Lung (tissue), 12 donors: ENCODE results near the gene DRICH1. TPM values are rescaled to one million over a fixed set of nuclear protein-coding genes. Genes with fewer than 3 reads are reported as not detected.
"Not testable (repeated sequence)": the region's sequence is repeated elsewhere in the genome, so short reads cannot be mapped to it uniquely, and the experiment has no call there.

Source experiments
- ATAC-seq: fragments of 200-7000 bp; cut with Tn5 transposase; one replicate; pipeline ENCODE4 v1.9.1; 2020; ENCODE audit warnings: moderate number of reproducible peaks; ENCODE audit not compliant: insufficient read depth, low FRiP score
- DNase-seq, 3 donors: peaks; one replicate each; pipeline ENCODE4 v3.0.0-alpha.2; 2013 to 2017
- H3K27ac ChIP-seq, 2 donors: one replicate each; pipeline ENCODE4 v1.5.1; 2013; ENCODE audit warnings: mild to moderate bottlenecking in 2 of 2, moderate library complexity in 2 of 2, control low read depth in 1 of 2, inconsistent platforms in 1 of 2, low read depth in 1 of 2, low read length in 1 of 2
- H3K27me3 ChIP-seq, 3 donors: one replicate each; pipeline ENCODE4 v1.5.1; 2013; ENCODE audit warnings: low read length in 2 of 3; ENCODE audit not compliant: control insufficient read depth in 3 of 3, insufficient read depth in 3 of 3
- H3K36me3 ChIP-seq, 4 donors: one replicate each; pipeline ENCODE4 v1.5.1; 2013; ENCODE audit warnings: low read length in 4 of 4, mild to moderate bottlenecking in 1 of 4, moderate library complexity in 1 of 4; ENCODE audit not compliant: control insufficient read depth in 4 of 4, insufficient read depth in 4 of 4
- H3K4me1 ChIP-seq, 5 donors: one replicate each; pipeline ENCODE4 v1.5.1; 2013; ENCODE audit warnings: low read length in 5 of 5, mild to moderate bottlenecking in 2 of 5, moderate library complexity in 1 of 5; ENCODE audit not compliant: control insufficient read depth in 5 of 5, insufficient read depth in 5 of 5
- H3K4me3 ChIP-seq: one replicate; pipeline ENCODE4 v1.5.1; 2013; ENCODE audit warnings: mild to moderate bottlenecking, control low read depth, moderate library complexity
- H3K9ac ChIP-seq, 2 donors: one replicate each; pipeline ENCODE4 v1.5.1; 2013; ENCODE audit warnings: low read length in 2 of 2, control low read depth in 1 of 2; ENCODE audit not compliant: insufficient read depth in 1 of 2
- H3K9me3 ChIP-seq, 4 donors: one replicate each; pipeline ENCODE4 v1.5.1; 2013; ENCODE audit warnings: low read length in 3 of 4, mild to moderate bottlenecking in 1 of 4, moderate library complexity in 1 of 4; ENCODE audit not compliant: control insufficient read depth in 4 of 4, insufficient read depth in 3 of 4
- CTCF ChIP-seq: IDR thresholded peaks from 2 replicates; pipeline ENCODE4 v1.5.1; 2012; ENCODE audit warnings: mild to moderate bottlenecking; ENCODE audit errors: control extremely low read depth, extremely low read depth
- WGBS, 2 donors: extraction: QIAGEN DNeasy Blood & Tissue Kit; methylation state at CpG; one replicate each; pipeline ENCODE4 v1.1.7; 2013; 5-methylcytosine and 5-hydroxymethylcytosine counted together
- polyA plus RNA-seq, 2 donors: library from polyadenylated mRNA; stranded (reverse); fragments of 200-250 nt; gene quantifications; one replicate each; pipeline ENCODE4 v1.2.1, GENCODE V29; 2013
- total RNA-seq, 2 donors: library from RNA; depleted of rRNA in 1 of 2; stranded (reverse); fragments of >200 nt in 1 of 2; gene quantifications; one replicate each; pipeline ENCODE4 v1.2.1, GENCODE V29; 2014 to 2021
- donor health status: control.
- donor health status: control.
- donor health status: Bipolar disorder and iron deficiency.
- donor health status: healthy.
- donor health status: DM: yes; HTN: yes; CAD: no.

The DRICH1 gene
- total and polyA plus RNA-seq, 4 donors = 0.15 to 0.86 (median 0.65) TPM

GRCh38 chr22:23670378-23671295, 38.5 kb upstream of the DRICH1 start:
- H3K27me3 ChIP-seq = no peaks in the 10 kb centered on the region
- 91% methylated on average over 16 of the region's 16 CpGs for WGBS, 2 donors
- no peak for TF ChIP-seq CTCF
- no peaks in the 10 kb centered on the region for H3K9me3 ChIP-seq
- ATAC-seq = no peak
- peaks cover 0 to under 1% (median 0%) of the 10 kb centered on the region in 5 donors for H3K4me1 ChIP-seq
- H3K4me3 ChIP-seq = no peak overlapping the region
- no peak overlapping the region for H3K27ac ChIP-seq
- H3K36me3 ChIP-seq = peaks cover 0 to 1% (median 0%) of the 10 kb centered on the region in 4 donors
- H3K9ac ChIP-seq = no peak overlapping the region
- no peak for DNase-seq

GRCh38 chr22:23660381-23660780, 28.3 kb upstream of the DRICH1 start:
- not testable (repeated sequence) for H3K9me3 ChIP-seq, H3K4me3 ChIP-seq, H3K9ac ChIP-seq, ATAC-seq, H3K4me1 ChIP-seq, DNase-seq, H3K27me3 ChIP-seq, H3K27ac ChIP-seq
- peaks cover 7 to 13% (median 10%) of the 10 kb centered on the region in 4 donors for H3K36me3 ChIP-seq
- 97 to 99% methylated on average over 4 of the region's 4 CpGs for WGBS, 2 donors

- Histone ChIP-seq H3K9me3 (no peaks in the 10 kb centered on the region), H3K27me3 (no peaks in the 10 kb centered on the region), H3K9ac (no peak overlapping the region), H3K27ac (no peak overlapping the region), H3K4me3 (no peak overlapping the region), H3K4me1 (no peaks in the 10 kb centered on the region), H3K36me3 (peaks cover 6 to 14% (median 10%) of the 10 kb centered on the region in 4 donors)
- DNase-seq (no peak), ATAC-seq (no peak)
- 34 to 68% methylated on average over 5 of the region's 5 CpGs for WGBS, 2 donors
- TF ChIP-seq CTCF = no peak
Measured at GRCh38 chr22:23657727-23658126, 25.6 kb upstream of the DRICH1 start.

- Histone ChIP-seq H3K4me1 (no peaks in the 10 kb centered on the region), H3K27ac (no peak overlapping the region), H3K27me3 (no peaks in the 10 kb centered on the region), H3K9me3 (no peaks in the 10 kb centered on the region), H3K36me3 (peaks cover 4 to 13% (median 9%) of the 10 kb centered on the region in 4 donors), H3K4me3 (no peak overlapping the region), H3K9ac (no peak overlapping the region)
- no peak for DNase-seq
- no peak for TF ChIP-seq CTCF
- WGBS, 2 donors = 92 to 94% methylated on average over 6 of the region's 6 CpGs
- ATAC-seq = no peak
Measured at GRCh38 chr22:23655891-23656475, 23.9 kb upstream of the DRICH1 start.
